Mucosa of rectum (tissue), 2 donors: ENCODE measurements around the gene FURIN.
A peak's percentile ranks its signal among the peaks of the same experiment; 100 is the strongest.

ENCODE experiments used
- H3K27ac ChIP-seq, 2 donors: one replicate each; pipeline ENCODE4 v1.7.0; 2013; ENCODE audit warnings: inconsistent platforms in 2 of 2, low read depth in 2 of 2, low read length in 2 of 2
- H3K27me3 ChIP-seq, 2 donors: one replicate each; pipeline ENCODE4 v1.7.0; 2013; ENCODE audit warnings: low read length in 2 of 2; ENCODE audit not compliant: control insufficient read depth in 2 of 2, insufficient read depth in 2 of 2
- H3K36me3 ChIP-seq, 2 donors: one replicate each; pipeline ENCODE4 v1.7.0; 2013; ENCODE audit warnings: low read length in 2 of 2; ENCODE audit not compliant: control insufficient read depth in 2 of 2, insufficient read depth in 2 of 2
- H3K4me1 ChIP-seq, 2 donors: one replicate each; pipeline ENCODE4 v1.7.0; 2013; ENCODE audit warnings: low read length in 2 of 2, mild to moderate bottlenecking in 1 of 2; ENCODE audit not compliant: control insufficient read depth in 2 of 2, insufficient read depth in 2 of 2
- H3K4me3 ChIP-seq, 2 donors: one replicate each; pipeline ENCODE4 v1.7.0; 2013; ENCODE audit warnings: low read length in 2 of 2
- H3K9ac ChIP-seq, 2 donors: one replicate each; pipeline ENCODE4 v1.7.0; 2013; ENCODE audit warnings: low read length in 2 of 2, low read depth in 1 of 2, mild to moderate bottlenecking in 1 of 2
- H3K9me3 ChIP-seq, 2 donors: one replicate each; pipeline ENCODE4 v1.7.0; 2013; ENCODE audit warnings: low read length in 2 of 2; ENCODE audit not compliant: control insufficient read depth in 2 of 2
- donor health status: healthy.
- donor health status: Normal muscosa, but diverticular disease.

FURIN gene

DNA sequence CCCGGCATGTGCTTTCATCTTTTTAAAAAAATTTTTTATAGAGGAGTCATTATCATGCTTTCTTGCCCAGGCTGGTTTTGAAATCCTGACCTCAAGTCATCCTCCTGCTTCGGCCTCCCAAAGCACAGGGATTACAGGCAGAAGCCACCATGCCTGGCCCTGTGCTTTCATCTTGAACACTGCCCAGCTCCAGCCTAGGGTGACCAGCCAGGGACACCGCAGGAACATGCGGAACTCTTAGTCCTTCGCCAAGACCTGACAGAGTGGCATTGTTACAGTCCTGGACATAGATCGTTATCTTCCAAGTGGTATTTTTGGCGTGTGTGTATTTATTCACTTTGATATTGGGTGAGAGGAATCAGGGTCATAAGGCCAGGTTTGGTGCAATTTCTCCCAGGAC, 7.9 kb upstream of the FURIN start:
- Histone ChIP-seq H3K9ac (no peak overlapping the region), H3K36me3 (no peaks in the 10 kb centered on the region), H3K27me3 (no peaks in the 10 kb centered on the region), H3K4me3 (no peak overlapping the region), H3K27ac (no peak overlapping the region), H3K9me3 (no peaks in the 10 kb centered on the region), H3K4me1 (peaks cover 8 to 9% of the 10 kb centered on the region in 2 donors)

DNA sequence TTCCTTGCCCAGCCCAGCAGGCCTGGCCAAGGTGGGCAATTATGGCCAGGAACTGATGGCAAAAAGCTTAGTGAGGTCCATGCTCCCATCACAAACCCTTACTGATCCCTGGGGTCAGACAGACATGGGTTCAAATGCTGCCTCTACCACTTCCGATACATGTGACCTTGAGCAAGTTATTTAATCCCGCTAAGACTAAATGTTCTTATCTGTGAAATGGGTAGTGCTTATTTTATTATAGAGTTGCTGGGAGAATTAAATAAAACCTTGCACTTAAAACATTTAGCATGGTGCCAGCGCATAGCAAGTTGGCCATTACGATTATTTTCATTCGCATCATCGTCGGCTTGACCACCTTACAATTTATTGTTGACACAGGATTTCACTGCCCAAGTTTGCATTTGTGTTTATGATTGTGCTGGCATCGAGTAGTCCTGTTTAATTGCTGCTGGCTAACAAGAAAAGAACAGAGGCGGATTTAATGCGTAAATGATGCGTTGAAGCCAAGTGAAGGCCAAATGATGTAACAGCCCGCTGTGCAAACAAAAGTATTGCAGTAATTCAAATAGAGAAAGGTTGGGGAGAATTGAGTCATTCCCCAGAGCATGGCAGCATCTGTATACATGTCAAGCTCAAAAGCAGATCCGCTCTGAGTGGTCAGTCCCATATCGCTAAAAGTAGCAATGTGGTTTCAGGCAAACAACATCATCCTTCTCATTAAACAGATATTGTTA, 7.3 kb upstream of the FURIN start:
- Histone ChIP-seq H3K27ac (no peak overlapping the region), H3K36me3 (no peaks in the 10 kb centered on the region), H3K4me1 (peaks cover 8 to 9% of the 10 kb centered on the region in 2 donors), H3K4me3 (no peak overlapping the region), H3K27me3 (no peaks in the 10 kb centered on the region), H3K9me3 (no peaks in the 10 kb centered on the region), H3K9ac (no peak overlapping the region)

DNA sequence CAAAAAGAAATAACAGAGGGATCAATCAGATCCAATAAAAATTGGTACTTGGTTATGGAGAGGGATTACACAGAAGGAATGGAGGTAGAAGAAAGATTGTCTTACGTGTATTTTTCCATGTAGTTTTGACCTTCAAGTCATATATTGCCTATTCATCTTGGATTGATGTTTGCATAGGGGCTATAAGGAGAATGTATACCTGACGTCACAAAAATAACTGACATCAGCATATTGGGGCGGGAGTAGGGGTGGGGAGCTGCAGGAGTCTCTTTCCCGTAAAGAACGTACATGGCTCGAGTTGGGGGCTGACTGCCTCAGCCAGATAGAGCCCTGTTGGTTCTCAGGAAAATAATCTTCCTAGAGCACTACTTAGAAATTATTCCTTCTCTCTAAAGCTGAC, 5.9 kb upstream of the FURIN start:
- H3K4me1 ChIP-seq, result peaks cover 3 to 4% of the 10 kb centered on the region in 2 donors
- no peak overlapping the region for H3K4me3 ChIP-seq
- no peaks in the 10 kb centered on the region for H3K36me3 ChIP-seq
- no peaks in the 10 kb centered on the region for H3K27me3 ChIP-seq
- no peak overlapping the region for H3K27ac ChIP-seq
- no peaks in the 10 kb centered on the region for H3K9me3 ChIP-seq
- H3K9ac ChIP-seq, result no peak overlapping the region

DNA sequence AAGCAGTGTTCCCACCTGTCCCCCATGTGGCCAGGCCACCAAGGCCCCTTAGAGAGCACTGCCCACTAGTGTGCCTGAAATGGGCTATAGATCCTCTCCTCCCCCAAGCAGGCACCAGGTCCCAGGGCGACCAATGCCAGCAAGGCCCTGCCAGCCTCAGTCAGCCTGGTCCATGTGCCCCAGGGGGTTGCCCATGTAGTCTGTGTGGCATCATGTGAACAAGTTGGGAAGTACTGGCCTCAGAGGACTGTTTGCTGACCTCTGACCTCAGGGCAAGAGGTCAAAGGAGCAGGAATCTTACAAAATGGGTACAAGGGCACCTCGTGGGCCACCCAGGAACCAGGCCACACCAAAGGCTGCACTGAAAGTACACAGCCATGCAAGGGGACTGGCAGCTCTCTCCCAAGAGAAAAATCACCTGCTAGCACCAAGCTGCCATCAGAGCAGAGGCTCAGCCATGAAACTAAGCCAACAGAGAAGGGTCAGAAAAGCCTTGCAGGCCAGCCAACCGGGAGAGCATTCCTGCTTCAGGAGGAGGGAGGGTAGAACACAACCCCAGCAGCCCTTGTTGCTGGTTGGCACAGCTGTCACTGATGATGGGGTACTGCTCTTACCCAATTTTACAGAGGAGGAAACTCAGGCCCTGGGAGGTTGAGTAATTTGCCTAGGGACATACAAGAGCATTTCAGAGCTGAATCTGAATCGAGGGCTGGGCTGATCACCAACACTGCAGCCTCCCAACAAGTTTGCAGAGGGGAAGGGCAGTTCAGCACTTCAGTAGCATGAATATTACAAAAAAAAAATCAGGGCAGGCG, 5.2 kb upstream of the FURIN start:
- Histone ChIP-seq H3K9me3 (no peaks in the 10 kb centered on the region), H3K9ac (no peak overlapping the region), H3K27ac (no peak overlapping the region), H3K27me3 (no peaks in the 10 kb centered on the region), H3K36me3 (no peaks in the 10 kb centered on the region), H3K4me3 (no peak overlapping the region), H3K4me1 (peaks cover 5 to 6% of the 10 kb centered on the region in 2 donors)

DNA sequence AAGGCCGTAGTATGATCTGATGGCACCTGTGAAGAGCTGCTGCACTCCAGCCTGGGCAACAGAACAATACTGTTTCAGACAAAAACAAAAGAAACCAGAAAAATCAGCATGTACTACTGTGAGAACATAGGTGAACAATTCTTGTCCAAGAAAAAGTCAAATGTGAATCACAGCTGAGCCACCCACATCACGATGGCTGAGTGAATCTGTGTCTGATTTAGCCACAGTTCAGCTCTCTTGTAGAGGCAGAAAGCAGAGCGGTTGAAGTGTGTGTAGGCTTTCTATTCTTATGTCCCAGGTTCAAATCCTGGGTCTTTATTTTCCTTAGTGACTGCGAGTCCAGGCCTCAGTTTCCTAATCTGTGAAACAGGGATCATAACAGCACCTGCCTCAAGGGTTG, 4.4 kb upstream of the FURIN start:
- Histone ChIP-seq H3K4me3 (no peak overlapping the region), H3K36me3 (no peaks in the 10 kb centered on the region), H3K27ac (no peak overlapping the region), H3K4me1 (peaks cover 12 to 14% of the 10 kb centered on the region in 2 donors), H3K9me3 (no peaks in the 10 kb centered on the region), H3K9ac (no peak overlapping the region), H3K27me3 (no peaks in the 10 kb centered on the region)

DNA sequence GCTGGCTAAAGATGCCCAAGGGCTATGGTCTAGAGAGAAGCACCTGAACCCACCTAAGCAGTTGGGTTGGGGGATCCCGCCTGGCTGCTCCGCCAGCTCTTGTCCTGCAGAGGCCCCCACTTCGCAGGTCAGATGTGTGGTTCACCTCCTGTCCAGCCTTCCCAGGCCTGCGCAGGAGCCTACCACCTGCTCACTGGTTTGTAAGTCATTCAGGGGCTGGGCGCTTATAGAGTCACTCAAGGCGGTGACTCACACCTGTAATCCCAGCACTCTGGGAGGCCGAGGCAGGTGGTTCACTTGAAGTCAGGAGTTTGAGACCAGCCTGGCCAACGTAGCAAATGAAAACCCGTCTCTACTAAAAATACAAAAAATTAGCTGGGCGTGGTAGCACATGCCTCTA, 3.9 kb upstream of the FURIN start:
- Histone ChIP-seq H3K36me3 (no peaks in the 10 kb centered on the region), H3K4me1 (peaks cover 17 to 19% of the 10 kb centered on the region in 2 donors), H3K27me3 (no peaks in the 10 kb centered on the region), H3K9me3 (no peaks in the 10 kb centered on the region), H3K9ac (no peak overlapping the region), H3K4me3 (no peak overlapping the region), H3K27ac (no peak overlapping the region)

DNA sequence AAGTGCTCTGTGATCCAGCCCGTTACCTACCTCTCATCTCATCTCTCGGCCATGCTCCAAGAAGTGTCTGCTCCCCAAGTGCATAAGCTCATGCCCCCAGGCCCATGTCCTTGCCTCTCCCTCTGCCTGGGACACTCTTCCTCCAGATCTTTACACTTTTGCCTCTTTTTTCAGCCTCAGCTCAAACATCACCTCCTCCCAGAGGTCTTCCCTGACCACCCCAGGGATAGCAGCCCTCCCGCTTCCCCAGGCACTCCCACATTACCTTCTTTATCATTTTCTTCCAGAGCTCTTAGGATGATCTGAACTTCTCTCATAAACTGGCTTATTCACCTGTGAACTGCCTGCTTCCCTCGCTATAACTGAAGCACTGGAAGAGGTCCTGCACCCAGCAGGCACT, 2.7 kb upstream of the FURIN start:
- H3K36me3 ChIP-seq, result no peaks in the 10 kb centered on the region
- no peaks in the 10 kb centered on the region for H3K27me3 ChIP-seq
- H3K4me3 ChIP-seq, result no peak overlapping the region
- H3K4me1 ChIP-seq, result peaks cover 26 to 31% of the 10 kb centered on the region in 2 donors
- H3K27ac ChIP-seq, result no peak overlapping the region
- no peak overlapping the region for H3K9ac ChIP-seq
- H3K9me3 ChIP-seq, result no peaks in the 10 kb centered on the region

DNA sequence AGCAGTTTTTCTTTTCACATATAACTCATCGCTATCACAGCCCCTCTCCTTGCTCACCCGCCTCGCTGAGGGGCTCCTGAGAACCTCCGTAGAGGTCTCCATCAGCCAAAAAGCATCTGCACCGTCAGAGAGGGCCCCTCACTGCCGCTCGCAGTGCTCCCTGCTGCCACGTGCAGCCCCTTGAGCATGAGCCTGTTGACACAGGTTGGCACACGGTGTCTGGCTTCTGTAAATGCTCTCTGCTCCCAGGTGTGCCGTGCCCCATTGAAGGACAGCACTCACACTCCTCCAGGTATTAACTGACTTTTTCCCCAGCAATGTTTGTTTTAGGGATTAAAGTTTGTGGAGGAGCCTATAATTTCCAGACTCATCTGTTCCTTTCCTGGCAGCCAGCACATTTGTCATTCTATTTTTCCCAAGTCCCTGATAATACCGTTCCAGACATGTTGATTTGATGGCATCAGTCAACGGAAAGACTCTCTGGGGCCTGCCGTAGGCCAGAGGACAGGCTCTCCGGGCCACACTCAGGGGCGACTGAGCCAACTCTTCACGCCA, 2.1 kb upstream of the FURIN start:
- Histone ChIP-seq H3K27me3 (no peaks in the 10 kb centered on the region), H3K9ac (no peak overlapping the region), H3K9me3 (no peaks in the 10 kb centered on the region), H3K4me3 (no peak overlapping the region), H3K27ac (no peak overlapping the region), H3K4me1 (peaks cover 28 to 35% of the 10 kb centered on the region in 2 donors), H3K36me3 (no peaks in the 10 kb centered on the region)

DNA sequence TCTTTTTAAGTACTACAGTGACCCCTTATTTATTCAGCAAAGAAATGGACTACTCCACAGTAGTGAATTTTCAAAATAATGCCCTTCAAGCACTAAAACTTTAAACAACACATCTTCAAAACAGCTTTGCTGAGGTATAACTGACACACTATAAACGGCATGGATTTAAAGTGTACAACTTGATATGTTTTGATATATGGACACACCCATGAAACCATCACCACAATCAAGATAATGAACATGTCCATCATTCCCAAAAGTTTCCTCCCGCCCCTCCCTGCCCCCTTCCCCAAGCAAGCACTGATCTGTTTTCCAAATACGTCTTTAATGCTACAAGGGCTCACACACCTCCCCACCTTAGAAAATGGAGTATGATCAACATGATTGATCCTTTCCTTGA, 1.6 kb upstream of the FURIN start:
- H3K4me3 ChIP-seq, result no peak overlapping the region
- no peak overlapping the region for H3K9ac ChIP-seq
- no peaks in the 10 kb centered on the region for H3K9me3 ChIP-seq
- no peak overlapping the region for H3K27ac ChIP-seq
- peaks cover 28 to 35% of the 10 kb centered on the region in 2 donors for H3K4me1 ChIP-seq
- no peaks in the 10 kb centered on the region for H3K27me3 ChIP-seq
- H3K36me3 ChIP-seq, result no peaks in the 10 kb centered on the region

DNA sequence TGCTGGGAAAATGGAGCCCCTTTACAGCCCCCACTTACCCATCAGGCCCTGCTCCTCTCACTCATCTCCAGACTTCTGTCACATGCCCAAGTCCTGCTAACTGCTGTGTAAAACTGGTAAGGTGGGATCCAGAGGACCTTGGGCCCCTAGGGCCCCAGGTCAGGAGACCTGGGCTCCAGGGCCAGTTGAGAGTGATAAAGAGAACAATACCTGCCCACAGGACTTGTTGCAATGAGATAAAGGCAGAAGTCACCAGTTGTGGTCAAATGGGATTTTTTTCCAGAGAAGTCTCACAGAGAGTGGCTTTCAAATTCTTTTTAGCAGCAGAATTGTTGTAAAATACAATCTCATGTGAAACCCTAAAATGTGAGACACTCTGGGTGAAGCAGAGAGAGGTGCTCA, 753 bp downstream of the FURIN start:
- peak overlapping the region; percentile 52 to 90 for H3K9ac ChIP-seq
- no peak overlapping the region for H3K4me3 ChIP-seq

More for the DNA sequence above, 753 bp downstream of the FURIN start:
- no peaks in the 10 kb centered on the region for H3K36me3 ChIP-seq
- peaks cover 48 to 54% of the 10 kb centered on the region in 2 donors for H3K4me1 ChIP-seq
- H3K9me3 ChIP-seq, result no peaks in the 10 kb centered on the region
- H3K27me3 ChIP-seq, result no peaks in the 10 kb centered on the region
- peak overlapping the region; percentile 82 to 86 for H3K27ac ChIP-seq
